Effector memory CD4-positive, alpha-beta T cell (primary cell): ENCODE measurements around the gene PREPL.
"Not testable (repeated sequence)": the region's sequence is repeated elsewhere in the genome, so short reads cannot be mapped to it uniquely, and the experiment has no call there.

ENCODE experiments used
- DNase-seq, 3 donors: peaks; one replicate each; pipeline ENCODE4 v3.0.0-alpha.2; 2020
- H3K27ac ChIP-seq: 2 replicates; pipeline ENCODE4 v1.7.0; 2013; ENCODE audit warnings: mild to moderate bottlenecking, low read length, moderate library complexity; ENCODE audit not compliant: insufficient read depth, poor library complexity, severe bottlenecking
- H3K27me3 ChIP-seq: replicated peaks from 2 replicates; pipeline ENCODE4 v1.7.0; 2013; ENCODE audit warnings: mild to moderate bottlenecking, low read length; ENCODE audit not compliant: insufficient read depth, control insufficient read depth, poor library complexity, severe bottlenecking
- H3K36me3 ChIP-seq: 2 replicates; pipeline ENCODE4 v1.7.0; 2013; ENCODE audit warnings: mild to moderate bottlenecking, low read length, moderate library complexity; ENCODE audit not compliant: control insufficient read depth, insufficient read depth
- H3K4me1 ChIP-seq: 2 replicates; pipeline ENCODE4 v1.7.0; 2013; ENCODE audit warnings: low read length, mild to moderate bottlenecking; ENCODE audit not compliant: control insufficient read depth, insufficient read depth, poor library complexity, severe bottlenecking
- H3K4me3 ChIP-seq: 2 replicates; pipeline ENCODE4 v1.7.0; 2013; ENCODE audit warnings: low read length, low read depth, mild to moderate bottlenecking; ENCODE audit not compliant: insufficient read depth, poor library complexity, severe bottlenecking
- H3K9me3 ChIP-seq: 2 replicates; pipeline ENCODE4 v1.7.0; 2013; ENCODE audit warnings: mild to moderate bottlenecking, low read length, moderate library complexity; ENCODE audit not compliant: control insufficient read depth

PREPL gene

GRCh38 chr2:44303766-44304165 is 57.5 kb downstream of the PREPL start:
- not testable (repeated sequence) for H3K36me3 ChIP-seq, H3K9me3 ChIP-seq, H3K27ac ChIP-seq, H3K4me3 ChIP-seq, H3K4me1 ChIP-seq, DNase-seq, H3K27me3 ChIP-seq

GRCh38 chr2:44301111-44301510 is 60.2 kb downstream of the PREPL start:
- DNase-seq: no peak
- Histone ChIP-seq H3K27me3 (no peaks in the 10 kb centered on the region), H3K27ac (no peak overlapping the region), H3K4me1 (peaks cover 7% of the 10 kb centered on the region), H3K9me3 (no peaks in the 10 kb centered on the region), H3K4me3 (no peak overlapping the region), H3K36me3 (no peaks in the 10 kb centered on the region)

GRCh38 chr2:44299635-44300034 is 61.7 kb downstream of the PREPL start:
- no peak overlapping the region for H3K27ac ChIP-seq
- H3K36me3 ChIP-seq: no peaks in the 10 kb centered on the region
- H3K9me3 ChIP-seq: no peaks in the 10 kb centered on the region
- no peak overlapping the region for H3K4me3 ChIP-seq
- no peak for DNase-seq
- no peaks in the 10 kb centered on the region for H3K27me3 ChIP-seq
- H3K4me1 ChIP-seq: peaks cover 7% of the 10 kb centered on the region

- Histone ChIP-seq H3K4me3 (no peak overlapping the region), H3K36me3 (no peaks in the 10 kb centered on the region), H3K27me3 (no peaks in the 10 kb centered on the region), H3K27ac (no peak overlapping the region), H3K9me3 (no peaks in the 10 kb centered on the region), H3K4me1 (peaks cover 7% of the 10 kb centered on the region)
- DNase-seq: no peak
Observed at GRCh38 chr2:44297431-44297830, 63.9 kb downstream of the PREPL start.

- no peak overlapping the region for H3K4me3 ChIP-seq
- no peak for DNase-seq
- no peaks in the 10 kb centered on the region for H3K27me3 ChIP-seq
- H3K27ac ChIP-seq: no peak overlapping the region
- H3K4me1 ChIP-seq: peaks cover 7% of the 10 kb centered on the region
- H3K9me3 ChIP-seq: no peaks in the 10 kb centered on the region
- H3K36me3 ChIP-seq: no peaks in the 10 kb centered on the region
Observed at GRCh38 chr2:44296653-44297052, 64.6 kb downstream of the PREPL start.

- no peak for DNase-seq
- Histone ChIP-seq H3K9me3 (no peaks in the 10 kb centered on the region), H3K27ac (no peak overlapping the region), H3K36me3 (no peaks in the 10 kb centered on the region), H3K4me1 (peaks cover 7% of the 10 kb centered on the region), H3K4me3 (no peak overlapping the region), H3K27me3 (no peaks in the 10 kb centered on the region)
Observed at GRCh38 chr2:44295633-44296359, 65.5 kb downstream of the PREPL start.

- Histone ChIP-seq H3K27ac (no peak overlapping the region), H3K36me3 (no peaks in the 10 kb centered on the region), H3K9me3 (no peaks in the 10 kb centered on the region), H3K4me1 (peaks cover 7% of the 10 kb centered on the region), H3K4me3 (no peak overlapping the region), H3K27me3 (no peaks in the 10 kb centered on the region)
- no peak for DNase-seq
Observed at GRCh38 chr2:44295113-44295512, 66.2 kb downstream of the PREPL start.

- Histone ChIP-seq H3K36me3 (no peaks in the 10 kb centered on the region), H3K9me3 (no peaks in the 10 kb centered on the region), H3K27ac (no peak overlapping the region), H3K4me3 (no peak overlapping the region), H3K4me1 (peaks cover 3% of the 10 kb centered on the region), H3K27me3 (no peaks in the 10 kb centered on the region)
- no peak for DNase-seq
Observed at GRCh38 chr2:44291281-44292248, 69.7 kb downstream of the PREPL start.

GRCh38 chr2:44290261-44290660 is 71.0 kb downstream of the PREPL start:
- no peak overlapping the region for H3K4me3 ChIP-seq
- H3K9me3 ChIP-seq: no peaks in the 10 kb centered on the region
- DNase-seq: no peak
- no peaks in the 10 kb centered on the region for H3K4me1 ChIP-seq
- H3K27ac ChIP-seq: no peak overlapping the region
- no peaks in the 10 kb centered on the region for H3K27me3 ChIP-seq
- no peaks in the 10 kb centered on the region for H3K36me3 ChIP-seq
